Esophagus squamous epithelium (tissue), 5 donors: ENCODE results near the gene IFNA8. TPM values are rescaled to one million over a fixed set of nuclear protein-coding genes. Genes with fewer than 3 reads are reported as not detected.

Experiments
- DNase-seq: peaks from one replicate; lab custom pipeline; 2025; lab: John Stamatoyannopoulos, UW
- H3K27ac ChIP-seq, 4 donors: fragments of 200-600 bp; sonication (generic); one replicate each; pipeline ENCODE4 v1.5.1; 2016 to 2019; ENCODE audit warnings: mild to moderate bottlenecking in 1 of 4
- H3K27me3 ChIP-seq, 4 donors: fragments of 200-600 bp; sonication (generic); 1 replicate in 3 of 4; 2 replicates in 1 of 4; pipeline versions ENCODE4 v1.5.1 to v1.6.0; 2017 to 2021; ENCODE audit warnings: antibody characterized with exemption in 1 of 4
- H3K36me3 ChIP-seq, 3 donors: fragments of 200-600 bp; sonication (generic); one replicate each; pipeline ENCODE4 v1.5.1; 2016 to 2019
- H3K4me1 ChIP-seq, 3 donors: fragments of 200-600 bp; sonication (generic); one replicate each; pipeline ENCODE4 v1.5.1; 2017 to 2019
- H3K4me3 ChIP-seq, 4 donors: fragments of 200-600 bp; sonication (generic); 1 replicate in 3 of 4; 2 replicates in 1 of 4; pipeline ENCODE4 v1.5.1; 2016 to 2019; ENCODE audit warnings: mild to moderate bottlenecking in 2 of 4, moderate library complexity in 1 of 4
- H3K9me3 ChIP-seq, 3 donors: fragments of 200-600 bp; sonication (generic); one replicate each; pipeline ENCODE4 v1.5.1; 2016 to 2019
- CTCF ChIP-seq, 6 experiments: fragments of 450-650 bp in 4 of 6; fragments of 200-600 bp in 2 of 6; sonication (generic) in 2 of 6; IDR thresholded peaks; one replicate each; pipeline ENCODE4 v1.5.1; 2016 to 2019; ENCODE audit warnings: antibody characterized with exemption in 6 of 6, mild to moderate bottlenecking in 4 of 6, moderate library complexity in 4 of 6
- POLR2A ChIP-seq, 4 donors: fragments of 450-650 bp; IDR thresholded peaks; one replicate each; pipeline ENCODE4 v1.6.1; 2017; ENCODE audit warnings: antibody characterized with exemption in 4 of 4, mild to moderate bottlenecking in 4 of 4, moderate library complexity in 3 of 4
- WGBS, 2 donors: methylation state at CpG; one replicate each; pipeline ENCODE4 v1.1.5; 2018; 5-methylcytosine and 5-hydroxymethylcytosine counted together
- intact Hi-C: fragments of 100-400 bp; cut with DNase I; formaldehyde crosslinking; loops from one replicate; pipeline ENCODE4 v1.15.0; 2022
- total RNA-seq, 4 donors: library from RNA; depleted of rRNA; stranded (reverse); fragments of >200 nt; gene quantifications; one replicate each; pipeline ENCODE4 v1.1.0, GENCODE V29; 2016
- donor health status: DM: yes; HTN: yes; CAD: no.

IFNA8 gene
- total RNA-seq, 4 donors from 2014 or later, result not detected

- WGBS, 2 donors, result 85 to 87% methylated on average over 4 of the region's 4 CpGs
Observed at GRCh38 chr9:21450733-21451394, 41.9 kb downstream of the IFNA8 start.

GRCh38 chr9:21452681-21453080 lies 43.8 kb downstream of the IFNA8 start:
- Histone ChIP-seq H3K4me3 (no peak overlapping the region), H3K9me3 (no peaks in the 10 kb centered on the region), H3K4me1 (no peaks in the 10 kb centered on the region), H3K27ac (no peak overlapping the region), H3K27me3 (peaks cover 0 to 3% (median 0%) of the 10 kb centered on the region in 4 donors), H3K36me3 (no peaks in the 10 kb centered on the region)
- DNase-seq, result no peak
- TF ChIP-seq POLR2A (IDR thresholded peaks at IDR 0.05), result no peak
- no peak for TF ChIP-seq CTCF (IDR thresholded peaks at IDR 0.05)
- intact Hi-C loops, result no loop called here
- WGBS, 2 donors, result 73 to 86% methylated on average over 4 of the region's 4 CpGs

More at GRCh38 chr9:21450733-21451394, 41.9 kb downstream of the IFNA8 start:
- TF ChIP-seq POLR2A (IDR thresholded peaks at IDR 0.05) (no peak), CTCF (IDR thresholded peaks at IDR 0.05) (no peak)
- H3K27ac ChIP-seq, result no peak overlapping the region
- no peaks in the 10 kb centered on the region for H3K36me3 ChIP-seq
- H3K4me1 ChIP-seq, result no peaks in the 10 kb centered on the region
- peaks cover 0 to 3% (median 0%) of the 10 kb centered on the region in 4 donors for H3K27me3 ChIP-seq
- DNase-seq, result no peak
- no peak overlapping the region for H3K4me3 ChIP-seq
- intact Hi-C loops, result no loop called here
- H3K9me3 ChIP-seq, result no peaks in the 10 kb centered on the region

- no peaks in the 10 kb centered on the region for H3K36me3 ChIP-seq
- no peak for DNase-seq
- H3K27ac ChIP-seq, result no peak overlapping the region
- 66 to 74% methylated on average over 2 of the region's 2 CpGs for WGBS, 2 donors
- H3K27me3 ChIP-seq, result no peaks in the 10 kb centered on the region
- H3K9me3 ChIP-seq, result no peaks in the 10 kb centered on the region
- intact Hi-C loops, result no loop called here
- H3K4me1 ChIP-seq, result no peaks in the 10 kb centered on the region
- no peak overlapping the region for H3K4me3 ChIP-seq
- TF ChIP-seq CTCF (IDR thresholded peaks at IDR 0.05), result no peak
- TF ChIP-seq POLR2A (IDR thresholded peaks at IDR 0.05), result no peak
Observed at GRCh38 chr9:21454149-21454548, 45.2 kb downstream of the IFNA8 start.

- no peaks in the 10 kb centered on the region for H3K27me3 ChIP-seq
- no peaks in the 10 kb centered on the region for H3K36me3 ChIP-seq
- intact Hi-C loops, result no loop called here
- no peak for DNase-seq
- H3K27ac ChIP-seq, result no peak overlapping the region
- H3K4me3 ChIP-seq, result no peak overlapping the region
- no peaks in the 10 kb centered on the region for H3K9me3 ChIP-seq
- no peak for TF ChIP-seq POLR2A (IDR thresholded peaks at IDR 0.05)
- peak; percentile 17 to 70 (median 50) for TF ChIP-seq CTCF (IDR thresholded peaks at IDR 0.05)
- H3K4me1 ChIP-seq, result no peaks in the 10 kb centered on the region
Observed at GRCh38 chr9:21455320-21455719, 46.4 kb downstream of the IFNA8 start.

Other genes with a start within 250 kb of the IFNA8 start
- gene IFNA21, start 242.5 kb upstream of the IFNA8 start, total RNA-seq, result not detected
- not detected for gene IFNA4, start 221.5 kb upstream of the IFNA8 start, total RNA-seq
- gene IFNA7, start 206.9 kb upstream of the IFNA8 start, total RNA-seq, result not detected
- gene IFNA10, start 202.0 kb upstream of the IFNA8 start, total RNA-seq, result not detected
- gene IFNA16, start 191.8 kb upstream of the IFNA8 start, total RNA-seq, result not detected
- gene IFNA17, start 180.9 kb upstream of the IFNA8 start, total RNA-seq, result not detected
- not detected for gene IFNA14, start 169.1 kb upstream of the IFNA8 start, total RNA-seq
- not detected for gene IFNA5, start 103.8 kb upstream of the IFNA8 start, total RNA-seq
- gene KLHL9, start 73.7 kb upstream of the IFNA8 start, total RNA-seq, result 10 to 100 TPM in 3 of 4 donors, 1 to 10 TPM in 1; 6.6 to 21.2 (median 13.5) TPM
- gene IFNA6, start 58.2 kb upstream of the IFNA8 start, total RNA-seq, result not detected
- not detected for gene IFNA13, start 41.1 kb upstream of the IFNA8 start, total RNA-seq
- not detected for gene IFNA2, start 23.7 kb upstream of the IFNA8 start, total RNA-seq
- gene IFNA1, start 31.3 kb downstream of the IFNA8 start, total RNA-seq, result not detected
- 1 to 10 TPM in 2 of 4 donors, under 1 TPM in 1, not detected in 1; 0.91 to 3.4 (median 2.4) TPM for gene IFNE, start 73.2 kb downstream of the IFNA8 start, total RNA-seq